ENCODE measurements around the gene PDE7B. TPM values are rescaled to one million over a fixed set of nuclear protein-coding genes. Genes with fewer than 3 reads are reported as not detected.

PDE7B gene
- total and polyA plus RNA-seq, 2 of the 8 experiments (the other 6 are each of a cell fraction or from before 2014, with no cell fraction given): not detected

- Histone ChIP-seq H2BK12ac (ENCODE audit: low read depth, low read length) (no peak overlapping the region), H4K91ac (replicated peaks; ENCODE audit: insufficient read length, low read length) (no peak overlapping the region), H2BK120ac (replicated peaks; ENCODE audit: low read depth, low read length) (no peak overlapping the region), H2BK5ac (ENCODE audit: low read depth, low read length) (no peak overlapping the region; the same call in 1 of the 2 replicates), H3K27me3 (replicated peaks in 1 of 4; ENCODE audit: control insufficient read depth in 3 of 4, extremely low read depth in 1 of 4, insufficient read depth in 3 of 4, low read length in 3 of 4) (no peaks in the 10 kb centered on the region), H3K9ac (replicated peaks in 1 of 4; ENCODE audit: extremely low read depth in 1 of 4, low read depth in 3 of 4, low read length in 3 of 4) (no peak overlapping the region), H3K23me2 (ENCODE audit: low read depth, low read length) (no peaks in the 10 kb centered on the region), H3K79me2 (ENCODE audit: control insufficient read depth in 1 of 2, insufficient read depth in 2 of 2, low read length in 2 of 2) (no peaks in the 10 kb centered on the region), H3K36me3 (ENCODE audit: control insufficient read depth in 2 of 4, insufficient read depth in 4 of 4, low read length in 3 of 4) (no peaks in the 10 kb centered on the region), H3K27ac (ENCODE audit: low read depth, low read length) (no peak overlapping the region), H3K79me1 (ENCODE audit: low read depth, low read length) (no peaks in the 10 kb centered on the region), H3K23ac (ENCODE audit: insufficient read length) (no peak overlapping the region), H2AK5ac (ENCODE audit: low read depth, low read length) (no peak overlapping the region), H2AFZ (ENCODE audit: low read length) (no peak overlapping the region), H3K18ac (ENCODE audit: extremely low read depth, low read length) (no peak overlapping the region), H2BK20ac (ENCODE audit: low read length) (no peak overlapping the region), H4K5ac (ENCODE audit: insufficient read length, low read depth, low read length) (no peak overlapping the region), H4K8ac (ENCODE audit: extremely low read depth, insufficient read depth, low read length) (no peak overlapping the region), H3K4me1 (replicated peaks in 1 of 4; ENCODE audit: control insufficient read depth in 3 of 4, insufficient read depth in 4 of 4, low read length in 3 of 4) (no peaks in the 10 kb centered on the region), H3K4me2 (ENCODE audit: insufficient read depth in 1 of 2, low read depth in 2 of 2, low read length in 2 of 2) (no peak overlapping the region), H3K4ac (replicated peaks; ENCODE audit: insufficient read length, low read depth, low read length) (no peak overlapping the region), H3K9me3 (ENCODE audit: insufficient read depth in 2 of 2, low read depth in 1 of 2, low read length in 1 of 2) (no peaks in the 10 kb centered on the region), H4K20me1 (replicated peaks in 1 of 2; ENCODE audit: control insufficient read depth in 1 of 2, insufficient read depth in 2 of 2, low read length in 2 of 2) (no peaks in the 10 kb centered on the region), H3K4me3 (ENCODE audit: extremely low read depth in 1 of 4, insufficient read depth in 2 of 4, low read depth in 3 of 4, low read length in 4 of 4) (no peak overlapping the region), H3K14ac (ENCODE audit: insufficient read length) (no peak overlapping the region), H3K56ac (replicated peaks; ENCODE audit: insufficient read length, low read depth, low read length) (no peak overlapping the region), H2BK15ac (ENCODE audit: low read length) (no peak overlapping the region)
- CTCF ChIA-PET (ENCODE audit: partially characterized antibody): no interaction called here
- whole genome bisulfite sequencing, 2 experiments (ENCODE audit: extremely low coverage in 1 of 2, insufficient coverage in 1 of 2, insufficient read length in 1 of 2, insufficient replicate concordance in 2 of 2, low coverage in 1 of 2, low lambda C conversion rate in 2 of 2, missing lambda C conversion rate in 1 of 2): 89% methylated on average over 7 of the region's 7 CpGs; no CpG with 5 or more reads in 1 of the 2 experiments
- DNase-seq (ENCODE audit: low read depth in 1 of 2, low spot score in 2 of 2) (no peak), FAIRE-seq (no peak)
- TF ChIP-seq SRF (IDR thresholded peaks at IDR 0.05; ENCODE audit: low read depth, low read length): no peak
- TF ChIP-seq BACH1 (IDR thresholded peaks at IDR 0.05; ENCODE audit: low read length): no peak
- no peak for TF ChIP-seq CEBPB (IDR thresholded peaks at IDR 0.05; ENCODE audit: low read depth, low read length)
- TF ChIP-seq ASH2L (IDR thresholded peaks at IDR 0.05; ENCODE audit: low read length): no peak
- TF ChIP-seq KDM5A (IDR thresholded peaks at IDR 0.05; ENCODE audit: low read length): no peak
- no peak for TF ChIP-seq GTF2F1 (IDR thresholded peaks at IDR 0.05; ENCODE audit: borderline replicate concordance, low read depth, low read length)
- TF ChIP-seq TEAD4 (IDR thresholded peaks at IDR 0.05; ENCODE audit: low read depth, low read length): no peak
- TF ChIP-seq ZNF274 (IDR thresholded peaks at IDR 0.05; ENCODE audit: borderline replicate concordance, extremely low read depth, low read length): no peak
- no peak for TF ChIP-seq SAP30 (IDR thresholded peaks at IDR 0.05; ENCODE audit: insufficient read depth, insufficient replicate concordance, low read length)
- TF ChIP-seq CREB1 (IDR thresholded peaks at IDR 0.05): no peak
- no peak for TF ChIP-seq RXRA (IDR thresholded peaks at IDR 0.05; ENCODE audit: insufficient read depth, low read depth, low read length)
- TF ChIP-seq TBP (IDR thresholded peaks at IDR 0.05; ENCODE audit: low read depth, low read length): no peak
- TF ChIP-seq CHD2 (IDR thresholded peaks at IDR 0.05; ENCODE audit: low read length): no peak
- no peak for TF ChIP-seq KDM1A (IDR thresholded peaks at IDR 0.05; ENCODE audit: borderline replicate concordance, low read length)
- no peak for TF ChIP-seq FOSL1 (IDR thresholded peaks at IDR 0.05; ENCODE audit: insufficient read depth, low read depth, low read length)
- POLR2A ChIA-PET (ENCODE audit: partially characterized antibody): no interaction called here
Measured at GRCh38 chr6:135970750-135971149, 119.2 kb downstream of the PDE7B start.

Data from H1 (cell line).